ENCODE measurements around the gene BARHL2.

Gene BARHL2

GRCh38 chr1:90716552-90717355 lies at the start of gene BARHL2:
BARHL2 (minus strand) TSS chr1:90717302; CDS start chr1:90717195, 107 bp downstream.
- DNase-seq, result no peak
- in situ Hi-C loops (cut with HindIII; ENCODE audit: low pct_ligation_motif_present, low pct_unique_long_range_greater_than_20kb, low sequenced_read_pairs), result no loop called here

GRCh38 chr1:90763930-90764329 lies 46.8 kb upstream of the BARHL2 start:
- no peak for DNase-seq
- in situ Hi-C loops (cut with HindIII; ENCODE audit: low pct_ligation_motif_present, low pct_unique_long_range_greater_than_20kb, low sequenced_read_pairs), result no loop called here

DNA sequence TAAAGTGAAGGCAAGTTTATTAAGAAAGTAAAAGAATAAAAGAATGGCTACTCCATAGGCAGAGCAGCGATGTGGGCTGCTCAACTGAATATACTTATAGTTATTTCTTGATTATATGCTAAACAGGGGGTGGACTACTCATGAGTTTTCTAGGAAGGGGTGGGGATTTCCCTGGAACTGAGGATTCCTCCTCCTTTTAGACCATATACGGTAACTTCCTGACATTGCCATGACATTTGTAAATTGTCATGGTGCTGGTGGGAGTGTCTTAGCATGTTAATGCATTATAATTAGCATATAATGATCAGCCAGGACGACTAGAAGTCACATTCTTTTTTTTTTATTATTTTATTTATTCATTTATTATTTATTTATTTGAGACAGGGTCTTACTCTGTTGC lies 46.4 kb upstream of the BARHL2 start:
- no peak for DNase-seq
- in situ Hi-C loops (cut with HindIII; ENCODE audit: low pct_ligation_motif_present, low pct_unique_long_range_greater_than_20kb, low sequenced_read_pairs), result no loop called here

DNA sequence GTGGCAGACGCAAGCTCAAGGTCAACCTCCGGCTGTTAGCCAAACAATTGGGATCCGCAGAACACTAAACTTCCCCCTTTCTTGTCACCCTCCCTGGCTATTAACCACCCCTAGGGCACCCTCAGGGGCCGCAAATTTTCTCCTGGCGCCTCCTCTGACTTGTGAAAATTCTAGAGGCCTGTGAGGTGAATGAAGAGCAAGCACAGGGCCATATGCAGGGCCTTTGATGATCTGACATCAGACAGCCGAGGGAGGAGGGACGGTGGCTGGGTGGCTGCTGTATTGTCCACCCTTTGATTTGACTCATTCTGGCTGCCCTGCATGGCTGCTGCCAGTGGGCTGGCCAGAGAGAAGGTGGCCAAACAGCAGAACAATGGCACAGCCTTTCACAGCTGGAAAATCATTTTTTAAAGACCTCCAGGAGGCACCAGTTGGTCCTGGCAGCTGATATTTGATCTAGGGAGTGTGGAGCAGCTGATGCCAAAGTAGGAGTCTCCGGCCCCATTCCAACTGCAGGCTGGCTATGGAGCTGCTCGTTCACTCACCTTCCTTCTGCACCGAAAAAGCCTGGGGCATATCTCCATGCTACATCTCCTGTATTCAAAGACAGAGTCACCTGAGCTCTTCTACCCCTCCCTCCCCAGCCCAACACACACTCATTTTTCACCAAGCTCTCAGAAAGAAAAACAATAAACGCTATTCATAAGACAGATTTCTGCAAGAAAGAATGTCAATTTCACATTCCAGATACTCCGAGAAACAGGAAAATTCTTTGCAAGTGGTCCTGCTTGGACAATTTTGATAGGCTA lies 44.9 kb upstream of the BARHL2 start:
- DNase-seq, result no peak

DNA sequence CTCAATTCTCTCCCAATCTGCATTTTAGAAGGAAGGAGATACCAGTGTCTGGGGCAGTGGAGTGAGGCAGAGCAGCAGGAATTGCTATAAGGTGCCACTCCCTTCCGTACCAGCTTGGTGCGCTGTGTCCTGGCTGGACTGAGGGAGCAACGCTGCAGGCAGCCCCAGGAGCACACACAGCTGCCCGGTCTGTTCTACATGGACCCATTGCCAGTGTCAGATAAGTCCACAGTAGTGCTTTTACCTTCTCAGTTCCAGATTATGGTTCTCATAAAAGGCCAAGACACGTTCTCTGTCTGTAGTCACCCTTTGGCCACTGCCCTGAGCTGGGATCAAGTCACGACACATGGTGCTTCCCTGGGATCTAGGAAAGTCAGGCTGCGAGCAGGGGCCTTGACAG lies 44.1 kb upstream of the BARHL2 start:
- in situ Hi-C loops (cut with HindIII; ENCODE audit: low pct_ligation_motif_present, low pct_unique_long_range_greater_than_20kb, low sequenced_read_pairs), result no loop called here
- DNase-seq, result no peak

More for the DNA sequence above, 44.9 kb upstream of the BARHL2 start:
- in situ Hi-C loops (cut with HindIII; ENCODE audit: low pct_ligation_motif_present, low pct_unique_long_range_greater_than_20kb, low sequenced_read_pairs), result no loop called here

- DNase-seq, result no peak
- in situ Hi-C loops (cut with HindIII; ENCODE audit: low pct_ligation_motif_present, low pct_unique_long_range_greater_than_20kb, low sequenced_read_pairs), result no loop called here
Observed at GRCh38 chr1:90753556-90753955, 36.5 kb upstream of the BARHL2 start.

- no peak for DNase-seq
- in situ Hi-C loops (cut with HindIII; ENCODE audit: low pct_ligation_motif_present, low pct_unique_long_range_greater_than_20kb, low sequenced_read_pairs), result no loop called here
Observed at GRCh38 chr1:90748668-90749067, 31.6 kb upstream of the BARHL2 start.

GRCh38 chr1:90746857-90747256 lies 29.8 kb upstream of the BARHL2 start:
- no peak for DNase-seq
- in situ Hi-C loops (cut with HindIII; ENCODE audit: low pct_ligation_motif_present, low pct_unique_long_range_greater_than_20kb, low sequenced_read_pairs), result no loop called here

GRCh38 chr1:90745972-90746371 lies 28.9 kb upstream of the BARHL2 start:
- in situ Hi-C loops (cut with HindIII; ENCODE audit: low pct_ligation_motif_present, low pct_unique_long_range_greater_than_20kb, low sequenced_read_pairs), result no loop called here

GRCh38 chr1:90732136-90732535 lies 15.0 kb upstream of the BARHL2 start:
- in situ Hi-C loops (cut with HindIII; ENCODE audit: low pct_ligation_motif_present, low pct_unique_long_range_greater_than_20kb, low sequenced_read_pairs), result no loop called here
- no peak for DNase-seq

More at GRCh38 chr1:90745972-90746371, 28.9 kb upstream of the BARHL2 start:
- no peak for DNase-seq

- DNase-seq, result no peak
- in situ Hi-C loops (cut with HindIII; ENCODE audit: low pct_ligation_motif_present, low pct_unique_long_range_greater_than_20kb, low sequenced_read_pairs), result no loop called here
Observed at GRCh38 chr1:90731382-90732050, 14.4 kb upstream of the BARHL2 start.

DNA sequence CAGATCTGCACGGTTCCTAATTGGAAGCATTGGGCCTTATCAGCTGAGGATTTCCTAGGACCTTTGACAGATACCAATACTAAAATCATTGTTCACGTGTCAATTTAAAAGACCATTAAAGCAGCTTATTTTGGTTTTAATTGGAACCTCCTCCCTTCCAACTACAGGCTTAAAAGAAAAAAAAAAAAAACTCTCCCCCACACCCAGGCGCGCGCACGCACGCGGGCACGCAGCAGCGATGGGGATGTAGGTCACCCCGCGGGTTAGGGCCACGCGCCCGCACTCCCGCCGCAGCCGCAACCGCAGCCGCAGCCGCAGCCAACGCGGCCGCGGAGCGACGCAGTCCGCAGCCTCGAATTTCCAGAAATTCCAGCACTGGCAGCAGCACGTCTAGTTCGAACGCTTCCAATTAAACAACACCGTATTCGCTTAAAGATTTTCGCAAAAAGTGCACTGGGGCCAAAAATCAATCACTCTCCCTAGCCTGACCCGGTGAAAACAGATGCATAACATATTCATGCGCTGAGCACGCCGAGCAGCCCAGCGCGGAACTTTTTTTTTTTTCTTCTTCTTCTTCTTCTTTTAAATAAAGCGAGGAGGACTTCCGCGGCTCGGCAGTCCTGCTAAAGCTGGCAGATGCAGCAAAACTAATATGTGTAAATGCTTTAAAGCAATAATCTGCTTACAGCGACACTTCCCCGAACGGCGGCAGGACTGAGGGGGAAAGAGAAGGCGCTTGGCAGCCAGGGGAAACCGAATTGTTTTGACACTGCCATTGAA lies 13.3 kb upstream of the BARHL2 start:
- in situ Hi-C loops (cut with HindIII; ENCODE audit: low pct_ligation_motif_present, low pct_unique_long_range_greater_than_20kb, low sequenced_read_pairs), result no loop called here
- DNase-seq, result no peak

DNA sequence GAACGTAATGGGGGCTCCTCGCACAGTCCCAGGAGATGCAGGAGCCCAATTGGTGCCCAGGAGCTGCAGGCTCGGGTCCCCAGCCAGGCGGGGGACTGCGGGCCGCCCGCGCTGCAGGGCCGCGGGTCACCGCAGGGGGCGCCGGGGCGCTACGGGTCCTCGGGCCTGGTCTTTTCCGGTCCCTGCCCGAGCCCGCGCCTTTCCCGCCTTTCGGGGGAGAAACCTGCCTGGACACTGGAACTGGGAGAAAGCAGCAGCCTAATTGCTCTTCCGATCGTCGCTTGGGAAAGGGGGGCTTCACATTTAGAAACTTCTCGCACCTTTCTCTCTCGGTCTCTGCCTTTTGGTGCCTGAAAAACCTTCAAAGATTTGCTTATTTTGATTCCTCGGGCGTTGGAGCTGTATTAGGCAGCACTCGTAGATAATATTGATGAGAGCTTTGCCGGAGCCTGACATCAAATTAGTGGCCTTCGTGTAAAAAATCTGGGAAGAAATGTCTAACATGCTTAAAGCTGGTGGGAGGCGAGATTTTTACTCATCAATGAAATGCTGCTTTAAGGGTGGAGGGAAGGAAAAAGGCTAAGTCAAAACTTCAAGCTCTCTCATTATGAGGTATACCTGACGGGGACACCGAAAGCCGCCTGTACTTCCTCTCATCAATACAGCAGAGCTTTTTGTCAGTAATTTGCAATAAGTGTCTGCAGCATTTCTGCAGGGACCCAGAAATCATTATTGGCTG lies 12.6 kb upstream of the BARHL2 start:
- in situ Hi-C loops (cut with HindIII; ENCODE audit: low pct_ligation_motif_present, low pct_unique_long_range_greater_than_20kb, low sequenced_read_pairs), result no loop called here
- DNase-seq, result no peak

GRCh38 chr1:90728502-90729287 lies 11.6 kb upstream of the BARHL2 start:
- in situ Hi-C loops (cut with HindIII; ENCODE audit: low pct_ligation_motif_present, low pct_unique_long_range_greater_than_20kb, low sequenced_read_pairs), result no loop called here
- no peak for DNase-seq

- DNase-seq, result no peak
- in situ Hi-C loops (cut with HindIII; ENCODE audit: low pct_ligation_motif_present, low pct_unique_long_range_greater_than_20kb, low sequenced_read_pairs), result no loop called here
Observed at GRCh38 chr1:90727917-90728501, 10.9 kb upstream of the BARHL2 start.

DNA sequence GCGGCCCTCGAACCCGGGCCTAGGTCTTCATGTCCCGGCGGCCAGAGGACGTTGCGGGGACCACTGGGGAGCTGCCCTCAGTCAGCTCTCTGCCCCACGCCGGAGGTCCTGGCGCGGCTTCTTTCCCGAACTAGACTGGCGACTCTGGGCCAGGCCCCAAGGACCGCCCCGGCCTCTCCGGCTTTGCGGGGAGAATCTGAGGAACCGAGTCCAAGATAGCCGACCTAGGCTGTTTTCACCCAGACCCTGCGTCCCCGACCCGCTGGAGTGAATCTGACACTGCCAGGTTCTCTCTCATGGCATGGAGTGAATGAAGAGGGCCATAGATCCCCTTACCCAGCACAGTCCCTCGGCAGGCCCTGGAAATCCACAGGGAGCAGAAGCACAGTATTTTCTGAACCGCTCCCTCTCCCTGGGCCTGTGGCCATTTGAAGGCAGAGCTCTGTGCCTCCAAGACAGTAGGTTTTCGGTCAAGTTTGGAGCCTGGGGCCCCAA lies 9.9 kb upstream of the BARHL2 start:
- in situ Hi-C loops (cut with HindIII; ENCODE audit: low pct_ligation_motif_present, low pct_unique_long_range_greater_than_20kb, low sequenced_read_pairs), result no loop called here
- DNase-seq, result no peak
